GM12878 (cell line): ENCODE measurements around the gene TBXT.

Experiments used
- CTCF ChIP-seq, 3 experiments: IDR thresholded peaks in 2 of 3; conservative IDR thresholded peaks in 1 of 3; 2 replicates each; pipeline ENCODE4 v1.5.1; 2011; ENCODE audit warnings: low read depth in 3 of 3, low read length in 3 of 3, mild to moderate bottlenecking in 3 of 3, control low read depth in 2 of 3, moderate library complexity in 2 of 3, inconsistent platforms in 1 of 3, mixed read lengths in 1 of 3; ENCODE audit not compliant: control insufficient read depth in 2 of 3, insufficient read depth in 1 of 3; ENCODE audit errors: extremely low read depth in 1 of 3
- SMC3 ChIP-seq: IDR thresholded peaks from 2 replicates; pipeline ENCODE4 v1.6.1; 2011; ENCODE audit warnings: low read length, improper control_type of control experiment, borderline replicate concordance

- no peak for TF ChIP-seq SMC3
- no peak for TF ChIP-seq CTCF (IDR thresholded peaks at IDR 0.05 in 2 of 3, conservative IDR thresholded peaks at IDR 0.05 in 1 of 3; ENCODE audit: control insufficient read depth in 2 of 3, extremely low read depth in 1 of 3, insufficient read depth in 1 of 3, low read depth in 3 of 3, low read length in 3 of 3)
Observed at GRCh38 chr6:166192557-166192956, 24.9 kb upstream of the TBXT start.
